ENCODE measurements around the gene ZNF568.

- TF ChIP-seq ZFP30 (CRISPR knock-in tag; IDR thresholded peaks at IDR 0.05) (no peak), RARB (CRISPR knock-in tag; IDR thresholded peaks at IDR 0.05) (no peak)
Measured at GRCh38 chr19:36950335-36951119, 34.4 kb downstream of the ZNF568 start.

Measured in SK-N-SH treated with all-trans-retinoic acid at 6 μM for 48 hours (cell line).